ENCODE data around the gene MATCAP1. TPM values are rescaled to one million over a fixed set of nuclear protein-coding genes. Genes with fewer than 3 reads are reported as not detected.

The MATCAP1 gene
- total and polyA plus RNA-seq, 2 of the 13 experiments (the other 11 are each of a cell fraction or from before 2014, with no cell fraction given), result 11.2 to 24.5 TPM

GRCh38 chr16:67191995-67192681 is 8.4 kb upstream of the MATCAP1 start, which contains the start of gene E2F4 (continued):
- no peak; the same call in 1 of the 2 replicates for TF ChIP-seq ZNF629 (CRISPR knock-in tag; conservative IDR thresholded peaks at IDR 0.05)
- peak; percentile 41; the same call in 1 of the 2 replicates for TF ChIP-seq ZNF138 (CRISPR knock-in tag; IDR thresholded peaks at IDR 0.05; ENCODE audit: low read depth)
- TF ChIP-seq SOX6 (IDR thresholded peaks at IDR 0.05), result no peak
- peak; percentile 56 for TF ChIP-seq SOX6 (CRISPR knock-in tag; IDR thresholded peaks at IDR 0.05)
- TF ChIP-seq SMARCC2 (IDR thresholded peaks at IDR 0.05), result no peak
- TF ChIP-seq CCDC6 (CRISPR knock-in tag; IDR thresholded peaks at IDR 0.05), result peak; percentile 89
- no peak for TF ChIP-seq ZNF550 (CRISPR knock-in tag; IDR thresholded peaks at IDR 0.05; ENCODE audit: borderline replicate concordance)
- TF ChIP-seq RELA (CRISPR knock-in tag; IDR thresholded peaks at IDR 0.05), result no peak
- peak; percentile 72 for TF ChIP-seq FOXA3 (CRISPR knock-in tag; IDR thresholded peaks at IDR 0.05)
- peak; percentile 95 for TF ChIP-seq IRF2 (CRISPR knock-in tag; IDR thresholded peaks at IDR 0.05)
- no peak for TF ChIP-seq ZBTB7B (CRISPR knock-in tag; IDR thresholded peaks at IDR 0.05)
- TF ChIP-seq PITX1 (CRISPR knock-in tag; IDR thresholded peaks at IDR 0.05), result no peak; the same call in none of the 2 replicates
- peak; percentile 98 for TF ChIP-seq KAT8 (CRISPR knock-in tag; IDR thresholded peaks at IDR 0.05)
- TF ChIP-seq ZNF790 (CRISPR knock-in tag; IDR thresholded peaks at IDR 0.05; ENCODE audit: borderline replicate concordance), result 0 out of 2 replicates have a peak, but pooled peaks have one; percentile 51
- peak; percentile 68; the same call in 1 of the 2 replicates for TF ChIP-seq ISX (CRISPR knock-in tag; conservative IDR thresholded peaks at IDR 0.05)
- peak; percentile 78 for TF ChIP-seq MYPOP (CRISPR knock-in tag; IDR thresholded peaks at IDR 0.05)
- peak; percentile 95; the same call in 1 of the 2 replicates for TF ChIP-seq CHCHD3 (CRISPR knock-in tag; IDR thresholded peaks at IDR 0.05)
- TF ChIP-seq NR2F6 (IDR thresholded peaks at IDR 0.05), result no peak
- peak; percentile 63; the same call in 1 of the 2 replicates for TF ChIP-seq NR2F6 (CRISPR knock-in tag; IDR thresholded peaks at IDR 0.05)
- TF ChIP-seq THYN1 (CRISPR knock-in tag; IDR thresholded peaks at IDR 0.05; ENCODE audit: borderline replicate concordance, low read depth), result no peak
- TF ChIP-seq PHF8 (CRISPR knock-in tag; IDR thresholded peaks at IDR 0.05), result peak; percentile 97
- TF ChIP-seq PRDM15 (CRISPR knock-in tag; IDR thresholded peaks at IDR 0.05), result no peak; the same call in 1 of the 2 replicates
- no peak for TF ChIP-seq AFF4 (CRISPR knock-in tag; IDR thresholded peaks at IDR 0.05)
- TF ChIP-seq KLF13 (CRISPR knock-in tag; IDR thresholded peaks at IDR 0.05), result no peak

Data from HepG2 (cell line).